Measurements from ENCODE around the gene GTF2F2. TPM values are rescaled to one million over a fixed set of nuclear protein-coding genes. Genes with fewer than 3 reads are reported as not detected.

The GTF2F2 gene
- total RNA-seq, 1 experiment from 2014 or later = 79.9 TPM

GRCh38 chr13:45120967-45121831 is 889 bp downstream of the GTF2F2 start:
- DNase-seq (ENCODE audit: low spot score) = peak; percentile 11

DNA sequence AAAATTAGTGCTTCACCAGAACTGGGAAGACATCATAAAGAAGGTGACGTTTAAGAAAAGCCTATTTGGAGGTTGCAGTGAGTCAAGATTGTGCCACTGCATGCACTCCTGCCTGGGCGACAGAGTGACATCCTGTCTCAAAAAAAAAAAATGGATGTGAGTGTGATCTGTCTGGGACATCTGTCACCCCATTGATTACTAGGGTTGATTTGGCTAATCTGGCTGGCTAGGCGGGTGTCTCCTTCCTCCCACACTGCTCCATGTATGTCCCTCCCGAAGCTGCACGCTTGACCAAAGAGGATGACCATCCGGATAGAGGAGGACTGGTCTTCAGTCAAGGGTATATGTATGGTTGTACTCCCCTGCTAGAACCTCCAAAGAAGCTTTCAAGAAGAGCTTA is 2.6 kb downstream of the GTF2F2 start:
- no peak for DNase-seq (ENCODE audit: low spot score)

DNA sequence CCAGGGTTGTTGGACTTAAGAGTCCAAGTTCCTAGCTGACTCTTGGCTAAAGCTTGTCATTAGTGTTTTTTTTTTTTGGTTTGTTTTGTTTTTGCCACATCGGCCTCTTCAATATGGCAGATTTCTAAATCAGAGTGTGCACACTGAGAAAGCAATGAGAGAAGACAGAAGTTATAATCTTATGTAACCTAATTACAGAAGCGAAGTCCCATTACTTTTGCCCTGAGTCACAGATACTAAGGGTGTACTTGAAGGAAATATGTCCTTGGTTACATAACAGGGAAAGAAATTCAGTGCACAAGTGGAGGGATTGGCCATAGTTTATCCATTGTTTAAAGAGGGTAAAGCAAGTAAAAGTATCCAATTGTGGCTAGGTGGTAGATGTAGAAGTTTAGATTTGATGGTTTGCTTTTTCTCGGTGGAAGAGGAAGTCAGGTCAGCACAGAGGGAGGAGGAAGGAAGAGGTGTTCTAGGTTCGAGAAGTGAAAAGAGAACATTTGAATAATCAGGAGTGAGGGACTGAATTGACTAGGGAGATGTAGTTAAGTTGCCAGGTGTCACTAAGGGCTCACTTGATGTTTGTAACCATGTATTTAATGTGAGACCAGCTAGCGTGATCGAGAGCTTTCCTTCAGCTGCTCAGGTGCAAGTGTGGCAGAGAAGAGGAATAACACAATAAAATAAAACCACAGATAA is 12.2 kb downstream of the GTF2F2 start:
- DNase-seq (ENCODE audit: low spot score) = no peak

- no peak for DNase-seq (ENCODE audit: low spot score)
Measured at GRCh38 chr13:45133396-45134118, 13.2 kb downstream of the GTF2F2 start.

DNA sequence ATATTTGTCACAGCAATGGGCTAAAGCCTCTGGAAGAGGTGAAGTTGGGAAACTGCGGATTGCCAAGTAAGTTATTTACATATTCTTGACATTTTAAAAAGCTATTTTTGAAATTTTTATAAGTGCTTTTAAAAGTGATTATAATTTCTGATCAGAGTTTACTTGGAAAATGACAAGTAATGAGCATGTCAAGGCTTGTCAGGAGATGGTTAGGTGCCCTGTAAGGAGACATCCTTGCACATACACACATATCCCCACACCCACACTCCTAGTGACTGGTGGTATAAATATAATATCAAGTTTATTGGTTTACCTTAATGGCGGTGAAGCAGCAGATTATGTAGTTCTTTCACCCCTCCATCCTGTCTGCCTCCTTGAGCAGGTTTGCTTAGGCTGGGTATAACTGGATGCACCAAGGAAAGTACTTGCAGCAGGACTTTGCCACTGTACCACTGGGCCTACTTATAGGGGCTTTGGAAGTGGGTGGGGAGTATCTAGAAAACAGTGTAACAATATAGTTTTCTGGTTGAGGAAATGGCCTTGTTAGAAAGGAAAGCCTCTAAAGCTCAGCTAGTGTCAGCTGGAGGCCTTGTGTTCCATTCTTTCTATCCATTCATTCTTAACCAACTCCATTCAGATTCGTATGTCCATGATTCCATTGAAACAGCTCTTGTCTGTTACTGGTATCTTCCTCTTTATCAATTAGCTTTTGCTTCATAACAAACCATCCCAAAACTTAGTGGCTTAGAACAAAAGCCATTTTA is 16.6 kb downstream of the GTF2F2 start:
- no peak for DNase-seq (ENCODE audit: low spot score)

- DNase-seq (ENCODE audit: low spot score) = no peak
Measured at GRCh38 chr13:45137526-45137925, 17.2 kb downstream of the GTF2F2 start.

- no peak for DNase-seq (ENCODE audit: low spot score)
Measured at GRCh38 chr13:45138282-45138681, 18.0 kb downstream of the GTF2F2 start.

- DNase-seq (ENCODE audit: low spot score) = no peak
Measured at GRCh38 chr13:45141369-45141768, 21.1 kb downstream of the GTF2F2 start.

DNA sequence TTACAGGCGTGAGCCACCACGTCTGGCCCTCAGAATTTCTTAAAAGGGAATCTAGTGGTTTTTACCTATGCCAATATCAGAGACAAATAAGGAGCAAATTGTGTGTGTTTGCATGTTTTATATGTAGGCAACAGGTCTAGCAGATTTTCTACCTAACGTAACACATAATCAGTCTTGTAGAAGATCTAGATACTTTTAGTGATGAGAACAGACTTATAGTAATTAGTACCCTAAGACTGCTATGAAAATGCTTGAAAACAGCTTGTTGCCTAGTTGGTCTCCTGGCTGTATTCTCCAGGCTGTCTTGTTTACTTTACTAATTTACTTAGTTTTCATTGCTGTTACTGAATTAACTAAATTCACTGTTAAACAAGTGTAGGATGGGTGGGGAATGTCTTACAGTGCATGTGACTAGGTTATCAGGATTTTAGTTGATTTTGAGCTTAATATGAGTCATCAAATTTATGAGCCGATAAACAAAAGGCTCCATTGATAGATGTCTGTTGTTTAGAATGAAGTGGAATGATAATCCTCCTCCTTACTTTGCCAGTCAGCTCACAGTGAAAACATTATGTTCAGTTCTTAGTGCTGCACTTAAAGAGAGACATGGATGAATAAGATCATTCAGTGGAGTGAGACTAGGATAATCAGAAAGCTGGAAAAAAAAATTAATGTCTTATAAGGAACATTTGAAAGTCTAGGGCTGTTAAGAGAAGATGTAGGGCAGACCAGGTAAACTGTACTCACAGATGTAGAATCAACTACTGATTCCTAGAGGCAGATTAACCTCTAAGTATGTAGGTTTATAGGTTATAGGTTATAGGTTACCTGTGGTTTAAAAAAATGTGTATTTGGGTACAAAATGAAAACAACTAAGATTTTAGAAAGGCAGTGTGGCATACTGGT is 22.4 kb downstream of the GTF2F2 start:
- peak; percentile 49 for DNase-seq (ENCODE audit: low spot score)

- DNase-seq (ENCODE audit: low spot score) = no peak
Measured at GRCh38 chr13:45143346-45143751, 23.0 kb downstream of the GTF2F2 start.

GRCh38 chr13:45149964-45150363 is 29.7 kb downstream of the GTF2F2 start:
- no peak for DNase-seq (ENCODE audit: low spot score)

DNA sequence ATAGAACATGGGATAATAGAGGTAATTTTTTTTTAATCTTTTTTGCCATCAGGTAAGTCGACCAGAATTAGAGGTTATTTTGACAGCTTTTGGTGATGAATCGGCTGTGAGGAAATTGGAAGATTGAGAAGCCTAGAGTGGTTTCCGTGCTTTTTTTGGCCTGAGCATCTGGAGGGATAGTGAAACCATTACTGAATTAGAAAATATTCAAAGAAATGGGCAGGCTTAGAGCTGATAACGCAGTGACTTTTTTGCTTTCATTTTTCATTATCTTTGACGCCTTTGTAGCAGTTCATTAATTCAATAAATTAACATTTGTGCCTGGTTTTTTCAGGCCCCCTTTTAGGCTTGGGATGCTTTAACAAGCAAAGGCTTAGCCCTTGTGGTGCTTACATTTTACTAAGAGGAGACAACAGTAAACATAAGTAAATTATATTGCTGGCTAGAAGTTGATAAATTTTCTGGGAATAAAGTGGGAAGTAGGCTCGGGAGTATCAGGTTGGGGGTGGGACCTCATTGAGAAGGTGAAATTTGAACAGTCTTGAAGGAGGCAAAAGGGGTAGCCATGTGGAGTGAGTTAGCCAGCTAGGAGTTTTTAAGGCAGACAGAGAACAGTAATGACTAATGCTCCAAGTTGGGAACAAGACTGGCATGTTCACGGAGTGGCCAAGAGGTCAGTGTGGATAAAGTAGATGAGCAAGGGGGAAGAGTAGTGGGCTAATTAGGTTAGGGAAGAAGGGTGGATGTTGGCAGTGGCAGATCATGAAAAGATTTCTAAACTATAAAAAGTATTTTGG is 36.5 kb downstream of the GTF2F2 start:
- DNase-seq (ENCODE audit: low spot score) = no peak

GRCh38 chr13:45162194-45162593 is 41.9 kb downstream of the GTF2F2 start:
- peak; percentile 16 for DNase-seq (ENCODE audit: low spot score)

GRCh38 chr13:45162821-45163220 is 42.5 kb downstream of the GTF2F2 start:
- peak; percentile 83 for DNase-seq (ENCODE audit: low spot score)

- DNase-seq (ENCODE audit: low spot score) = no peak
Measured at GRCh38 chr13:45166858-45167257, 46.5 kb downstream of the GTF2F2 start.

- DNase-seq (ENCODE audit: low spot score) = peak; percentile 83
Measured at GRCh38 chr13:45167611-45168554, 47.6 kb downstream of the GTF2F2 start.

GRCh38 chr13:45168555-45168930 is 48.2 kb downstream of the GTF2F2 start:
- DNase-seq (ENCODE audit: low spot score) = no peak

DNA sequence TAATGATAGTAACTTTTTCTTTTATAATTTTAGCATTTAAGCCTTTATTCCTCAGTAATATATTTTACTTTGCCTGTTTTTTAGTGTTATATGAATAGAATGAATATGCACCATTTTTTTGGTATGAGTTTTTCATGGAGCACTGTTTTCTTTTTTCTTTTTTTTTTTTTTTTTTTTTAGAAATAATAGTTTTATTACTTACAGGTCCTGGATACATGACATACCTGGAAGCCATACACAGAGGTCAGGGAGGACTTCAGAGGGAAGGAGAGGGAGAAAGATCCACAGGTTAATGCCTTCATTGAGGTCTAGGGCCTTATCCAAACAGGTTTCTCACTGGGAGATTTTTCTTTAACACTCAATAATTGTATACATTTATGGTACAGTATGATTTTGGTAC is 54.2 kb downstream of the GTF2F2 start:
- DNase-seq (ENCODE audit: low spot score) = no peak

Data from A172 (cell line).